ENCODE data around the gene APOE. TPM values are rescaled to one million over a fixed set of nuclear protein-coding genes. Genes with fewer than 3 reads are reported as not detected.

Gene APOE
- total RNA-seq: 13.5 and 152 TPM in 2 replicates

GRCh38 chr19:44905437-44906160 lies at the start of gene APOE:
Gene APOE (plus strand): TSS chr19:44905796. CDS start chr19:44906625, 829 bp downstream.

GRCh38 chr19:44891016-44891882 lies 14.3 kb upstream of the APOE start, which contains the start of gene TOMM40:
Gene TOMM40 (plus strand): TSS chr19:44891254. CDS start chr19:44891416, 162 bp downstream.

GRCh38 chr19:44914433-44915206 lies 9.0 kb downstream of the APOE start, which contains the start of gene APOC1:
Gene APOC1 (plus strand): TSS chr19:44914608. CDS start chr19:44914892, 284 bp downstream.

GRCh38 chr19:44942067-44942571 lies 36.5 kb downstream of the APOE start, which contains the start of gene APOC4:
Gene APOC4 (plus strand): TSS chr19:44942237. CDS start chr19:44942278, 41 bp downstream.

GRCh38 chr19:44954649-44955504 lies 49.3 kb downstream of the APOE start, which contains the start of gene CLPTM1:
Gene CLPTM1 (plus strand): TSS chr19:44955380. CDS start chr19:44955396, 16 bp downstream.

Other genes with a start within 250 kb of the APOE start
- 1.1 and 1.4 TPM in 2 replicates for gene CEACAM19, start 234.3 kb upstream of the APOE start, total RNA-seq
- not detected in 2 replicates for gene CEACAM16, start 206.6 kb upstream of the APOE start, total RNA-seq
- gene BCL3, start 157.1 kb upstream of the APOE start, total RNA-seq: 5.5 and 6.6 TPM in 2 replicates
- gene CBLC, start 127.9 kb upstream of the APOE start, total RNA-seq: not detected in 2 replicates
- 1.8 and 2.2 TPM in 2 replicates for gene BCAM, start 96.7 kb upstream of the APOE start, total RNA-seq
- 29.4 and 35.8 TPM in 2 replicates for gene NECTIN2, start 59.5 kb upstream of the APOE start, total RNA-seq
- gene TOMM40, start 14.5 kb upstream of the APOE start, total RNA-seq: 63.2 and 98.5 TPM in 2 replicates
- 2.3 and 7.3 TPM in 2 replicates for gene APOC1, start 8.8 kb downstream of the APOE start, total RNA-seq
- gene APOC4, start 36.4 kb downstream of the APOE start, total RNA-seq: not detected in 2 replicates
- gene APOC2, start 40.3 kb downstream of the APOE start, total RNA-seq: not detected in 2 replicates
- gene CLPTM1, start 49.6 kb downstream of the APOE start, total RNA-seq: 53.3 and 77.0 TPM in 2 replicates
- gene RELB, start 95.7 kb downstream of the APOE start, total RNA-seq: 7.3 and 11.3 TPM in 2 replicates
- 16.9 and 23.9 TPM in 2 replicates for gene CLASRP, start 133.2 kb downstream of the APOE start, total RNA-seq
- gene ZNF296, start 170.7 kb downstream of the APOE start, total RNA-seq: 0.20 TPM in 1 of 2 replicates, not detected in the other
- gene GEMIN7, start 173.5 kb downstream of the APOE start, total RNA-seq: 15.8 and 19.8 TPM in 2 replicates
- gene PPP1R37, start 187.4 kb downstream of the APOE start, total RNA-seq: 23.5 and 28.0 TPM in 2 replicates